HepG2 (cell line): ENCODE data around the gene LOXL4. TPM values are rescaled to one million over a fixed set of nuclear protein-coding genes. Genes with fewer than 3 reads are reported as not detected.
A peak's percentile ranks its signal among the peaks of the same experiment; 100 is the strongest.

Source experiments
- ATAC-seq: fragments of 200-7000 bp; cut with Tn5 transposase; 3 replicates; pipeline ENCODE4 v1.9.1; 2020; ENCODE audit warnings: mild to moderate bottlenecking, moderate library complexity
- BruUV-seq: library from RNA; stranded (reverse); fragments of 400-500 nt; replicated peaks from 2 replicates; lab custom pipeline; 2021; lab: Mats Ljungman, UMichigan
- CTCF ChIA-PET: fragments of 300-600 bp; formaldehyde crosslinking; extraction: SDS; loops from one replicate; lab custom pipeline; 2021; ENCODE audit warnings: low total read pairs, inconsistent platforms, low intra/inter-chr PET ratio; lab: Yijun Ruan, JAX
- POLR2A ChIA-PET: fragments of 350-600 bp; sonication (Branson Sonifier 250); formaldehyde crosslinking; loops from one replicate; lab custom pipeline; 2020; ENCODE audit warnings: antibody characterized with exemption, inconsistent platforms; lab: Yijun Ruan, JAX
- DNase-seq: peaks from one replicate; pipeline ENCODE4 v3.0.0-alpha.2; 2015; ENCODE audit warnings: low spot score
- FAIRE-seq: peaks from 3 replicates; lab custom pipeline; 2011; peaks lifted over from hg19 to GRCh38; lab: Jason Lieb, UNC
- H2AFZ ChIP-seq: one replicate; pipeline ENCODE4 v1.6.1; 2011; ENCODE audit warnings: low read length, inconsistent platforms
- H3K27ac ChIP-seq: fragments of 300-600 bp; 3 replicates; pipeline ENCODE4 v1.8.0; 2011; ENCODE audit warnings: mixed run types, mild to moderate bottlenecking, mixed read lengths, low read length, inconsistent platforms; ENCODE audit not compliant: insufficient read depth; ENCODE audit errors: extremely low read length
- H3K27me3 ChIP-seq, 2 experiments: fragments of 200-600 bp in 1 of 2; 2 replicates in 1 of 2; 3 replicates in 1 of 2; pipeline versions ENCODE4 v1.6.0 to v1.8.0; 2011; ENCODE audit warnings: low read length in 2 of 2, mild to moderate bottlenecking in 2 of 2, moderate library complexity in 2 of 2, inconsistent platforms in 1 of 2; ENCODE audit not compliant: insufficient read depth in 2 of 2, control insufficient read depth in 1 of 2
- H3K36me3 ChIP-seq, 2 experiments: fragments of 200-600 bp in 1 of 2; replicated peaks in 1 of 2; 2 replicates in 1 of 2; 3 replicates in 1 of 2; pipeline versions ENCODE4 v1.5.1 to v1.8.0; 2011; ENCODE audit warnings: low read length in 2 of 2, inconsistent platforms in 1 of 2; ENCODE audit not compliant: insufficient read depth in 2 of 2, control insufficient read depth in 1 of 2
- H3K4me1 ChIP-seq: 2 replicates; pipeline ENCODE4 v1.5.1; 2012; ENCODE audit warnings: low read length, inconsistent platforms; ENCODE audit not compliant: insufficient read depth
- H3K4me2 ChIP-seq: 2 replicates; pipeline ENCODE4 v1.6.0; 2011; ENCODE audit warnings: low read depth, low read length, inconsistent platforms
- H3K4me3 ChIP-seq, 3 experiments: fragments of 200-600 bp in 1 of 3; sonication (generic), shearing (Covaris generic) in 1 of 3; replicated peaks in 1 of 3; 2 replicates each; pipeline ENCODE4 v1.5.1; 2011 to 2016; ENCODE audit warnings: low read length in 3 of 3, inconsistent platforms in 2 of 3, low read depth in 2 of 3, mild to moderate bottlenecking in 2 of 3, control low read depth in 1 of 3, mixed read lengths in 1 of 3; ENCODE audit not compliant: insufficient read depth in 1 of 3
- H3K79me2 ChIP-seq: one replicate; pipeline ENCODE4 v1.6.1; 2011; ENCODE audit warnings: low read length, inconsistent platforms; ENCODE audit not compliant: insufficient read depth
- H3K9ac ChIP-seq: 2 replicates; pipeline ENCODE4 v1.6.0; 2011; ENCODE audit warnings: mild to moderate bottlenecking, low read depth, low read length, inconsistent platforms; ENCODE audit not compliant: insufficient read depth
- H3K9me3 ChIP-seq: 2 replicates; pipeline ENCODE4 v1.5.1; 2012; ENCODE audit warnings: mild to moderate bottlenecking, low read length
- H4K20me1 ChIP-seq: 2 replicates; pipeline ENCODE4 v1.6.0; 2011; ENCODE audit warnings: inconsistent platforms, mild to moderate bottlenecking, low read length, moderate library complexity; ENCODE audit not compliant: insufficient read depth
- ETV6 ChIP-seq: sonication (generic); formaldehyde crosslinking; conservative IDR thresholded peaks from 2 replicates; pipeline ENCODE4 v1.4.0; 2020; ENCODE audit warnings: missing genetic modification reagents
- FOXO4 ChIP-seq: sonication (generic); formaldehyde crosslinking; conservative IDR thresholded peaks from 2 replicates; pipeline ENCODE4 v1.8.1; 2023; ENCODE audit warnings: missing genetic modification reagents
- GLMP ChIP-seq: sonication (generic); formaldehyde crosslinking; IDR thresholded peaks from 2 replicates; pipeline ENCODE4 v1.9.0; 2021; ENCODE audit warnings: missing genetic modification reagents, mild to moderate bottlenecking, borderline replicate concordance
- HCFC1 ChIP-seq: fragments of 150-350 bp; IDR thresholded peaks from 2 replicates; pipeline ENCODE4 v1.6.1; 2014; ENCODE audit warnings: low read depth, low read length
- MED8 ChIP-seq: sonication (generic); formaldehyde crosslinking; IDR thresholded peaks from 2 replicates; pipeline ENCODE4 v1.8.1; 2023; ENCODE audit warnings: mild to moderate bottlenecking, missing genetic modification reagents; ENCODE audit not compliant: insufficient replicate concordance
- RBAK ChIP-seq: sonication (generic); formaldehyde crosslinking; IDR thresholded peaks from 2 replicates; pipeline ENCODE4 v1.5.1; 2020; ENCODE audit warnings: mild to moderate bottlenecking, missing genetic modification reagents
- ZNF12 ChIP-seq: sonication (generic); formaldehyde crosslinking; IDR thresholded peaks from 2 replicates; pipeline ENCODE4 v1.5.0; 2020; ENCODE audit warnings: missing genetic modification reagents
- ZNF496 ChIP-seq: sonication (generic); formaldehyde crosslinking; IDR thresholded peaks from 2 replicates; pipeline ENCODE4 v1.8.1; 2023; ENCODE audit warnings: mild to moderate bottlenecking, moderate library complexity, missing genetic modification reagents; ENCODE audit not compliant: insufficient replicate concordance
- ZNF891 ChIP-seq: sonication (generic); formaldehyde crosslinking; IDR thresholded peaks from 2 replicates; pipeline ENCODE4 v1.5.0; 2020; ENCODE audit warnings: mild to moderate bottlenecking, missing genetic modification reagents
- WGBS: methylation state at CpG from one replicate; pipeline ENCODE4 v1.1.6; 2017; ENCODE audit warnings: low lambda C conversion rate; 5-methylcytosine and 5-hydroxymethylcytosine counted together
- in situ Hi-C: cut with HindIII; loops from 2 replicates; pipeline ENCODE4 v1.10.0; 2017; ENCODE audit warnings: low pct_unique_long_range_greater_than_20kb; ENCODE audit not compliant: extremely low pct_ligation_motif_present
- intact Hi-C: fragments of 100-400 bp; cut with micrococcal nuclease; formaldehyde crosslinking; loops from one replicate; pipeline ENCODE4 v1.10.0; 2022; ENCODE audit not compliant: unreplicated experiment
- polyA plus RNA-seq, 8 experiments: library from polyadenylated mRNA; depleted of rRNA in 3 of 8; stranded (reverse) in 7 of 8; unstranded in 1 of 8; fragments of >200 nt; fragmentation: Illumina TruSeq in 4 of 8; extraction: Trizol in 4 of 8; gene quantifications; 2 replicates each; pipeline versions ENCODE4 v1.2.1 to v1.2.3, GENCODE V29; 2011 to 2016; ENCODE audit warnings: low read depth in 4 of 8, missing spikeins in 1 of 8, mixed read lengths in 1 of 8; ENCODE audit not compliant: insufficient read depth in 1 of 8
- total RNA-seq, 5 experiments: library from RNA; depleted of rRNA; stranded (reverse); fragments of >200 nt; fragmentation: Illumina TruSeq; extraction: Trizol; gene quantifications; 2 replicates each; pipeline ENCODE4 v1.2.3, GENCODE V29; 2016; ENCODE audit warnings: low read depth in 1 of 5
- TF ChIP-seq, protein P1 (sequence below): sonication (generic); formaldehyde crosslinking; IDR thresholded peaks from 2 replicates; pipeline ENCODE4 v1.4.0; 2020; ENCODE audit warnings: missing genetic modification reagents

LOXL4 gene
- total and polyA plus RNA-seq, 2 of the 13 experiments (the other 11 are each of a cell fraction or from before 2014, with no cell fraction given) = 8.8 to 21.1 TPM

DNA sequence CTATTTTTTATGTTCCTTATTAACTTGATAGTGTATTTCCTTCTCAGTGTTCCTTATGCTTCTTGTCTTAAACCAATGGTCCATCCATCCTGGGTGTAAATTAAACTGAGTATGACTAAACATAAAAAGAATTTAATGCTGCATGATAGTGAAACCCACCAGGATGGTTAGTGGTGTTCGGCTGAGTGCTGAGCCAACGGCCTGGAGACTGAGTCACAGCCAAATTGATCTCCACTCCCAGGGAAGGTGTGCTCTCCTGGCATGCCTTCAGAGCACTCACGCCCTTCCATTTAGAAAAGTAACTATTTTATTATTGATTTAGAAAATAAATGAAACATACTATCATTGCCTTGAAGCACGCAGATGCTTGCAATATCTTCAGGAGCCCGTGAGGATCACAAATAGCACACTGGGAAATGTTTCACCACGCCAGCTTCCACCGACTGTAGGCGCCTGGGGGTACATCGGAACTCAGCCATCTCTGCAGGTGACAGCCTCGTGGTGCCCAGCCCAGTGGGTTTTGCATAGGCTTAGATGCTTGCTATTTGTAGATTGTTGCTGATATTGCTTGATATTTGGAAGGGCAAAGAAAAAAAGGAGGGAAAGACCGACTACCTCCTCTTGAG is 40.0 kb upstream of the LOXL4 start (continued):
- TF ChIP-seq FOXO4 (CRISPR knock-in tag) (no peak), HCFC1 (no peak)
- TF ChIP-seq, protein P1, sequence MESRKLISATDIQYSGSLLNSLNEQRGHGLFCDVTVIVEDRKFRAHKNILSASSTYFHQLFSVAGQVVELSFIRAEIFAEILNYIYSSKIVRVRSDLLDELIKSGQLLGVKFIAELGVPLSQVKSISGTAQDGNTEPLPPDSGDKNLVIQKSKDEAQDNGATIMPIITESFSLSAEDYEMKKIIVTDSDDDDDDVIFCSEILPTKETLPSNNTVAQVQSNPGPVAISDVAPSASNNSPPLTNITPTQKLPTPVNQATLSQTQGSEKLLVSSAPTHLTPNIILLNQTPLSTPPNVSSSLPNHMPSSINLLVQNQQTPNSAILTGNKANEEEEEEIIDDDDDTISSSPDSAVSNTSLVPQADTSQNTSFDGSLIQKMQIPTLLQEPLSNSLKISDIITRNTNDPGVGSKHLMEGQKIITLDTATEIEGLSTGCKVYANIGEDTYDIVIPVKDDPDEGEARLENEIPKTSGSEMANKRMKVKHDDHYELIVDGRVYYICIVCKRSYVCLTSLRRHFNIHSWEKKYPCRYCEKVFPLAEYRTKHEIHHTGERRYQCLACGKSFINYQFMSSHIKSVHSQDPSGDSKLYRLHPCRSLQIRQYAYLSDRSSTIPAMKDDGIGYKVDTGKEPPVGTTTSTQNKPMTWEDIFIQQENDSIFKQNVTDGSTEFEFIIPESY = no peak
- TF ChIP-seq, all 625 proteins: peak for 0

- ATAC-seq (no peak), DNase-seq (no peak), FAIRE-seq (no peak)
- H3K27me3 ChIP-seq = peaks cover 2 to 20% of the 10 kb centered on the region in 2 experiments; a peak in 3 of 5 replicates
- no peaks in the 10 kb centered on the region for H3K36me3 ChIP-seq
- no TSS peak for BruUV-seq
- peaks cover 22% of the 10 kb centered on the region for H3K4me1 ChIP-seq
- intact Hi-C loops = no loop called here
- no peak overlapping the region for H3K9ac ChIP-seq
- no peak overlapping the region for H3K4me3 ChIP-seq
- no peaks in the 10 kb centered on the region for H3K9me3 ChIP-seq
- TF ChIP-seq MED8 (CRISPR knock-in tag) (no peak), ZNF496 (CRISPR knock-in tag) (no peak), RBAK (CRISPR knock-in tag) (peak; percentile 74; the same call in 1 of the 2 replicates), ETV6 (CRISPR knock-in tag) (no peak), ZNF891 (CRISPR knock-in tag) (no peak), GLMP (no peak), ZNF12 (CRISPR knock-in tag) (peak; percentile 64; the same call in 1 of the 2 replicates)
- POLR2A ChIA-PET = no interaction called here
- WGBS = 6% methylated on average over 4 of the region's 4 CpGs
- CTCF ChIA-PET = interaction anchor here (1.6 to 3.6 kb wide), 2 partner anchors 44 to 136 kb away, joined by 4 to 35 read pairs; no protein-coding TSS in a partner anchor
- H2AFZ ChIP-seq = no peak overlapping the region
- H3K4me2 ChIP-seq = no peak overlapping the region
- no peaks in the 10 kb centered on the region for H4K20me1 ChIP-seq
- H3K27ac ChIP-seq = no peak overlapping the region
- H3K79me2 ChIP-seq = no peaks in the 10 kb centered on the region
- in situ Hi-C loops = loop anchor here (5.0 to 25.0 kb wide), 4 partner anchors 39 to 394 kb away; partner anchors contain the start of gene LOXL4
Observed at GRCh38 chr10:98306501-98306900, 38.5 kb upstream of the LOXL4 start.
